Measurements from ENCODE around the gene COL4A1.

- no peak for TF ChIP-seq ZNF3 (CRISPR knock-in tag; IDR thresholded peaks at IDR 0.05)
- TF ChIP-seq E2F2 (CRISPR knock-in tag; IDR thresholded peaks at IDR 0.05; ENCODE audit: borderline replicate concordance), result no peak
- no peak for TF ChIP-seq IRF2 (CRISPR knock-in tag; IDR thresholded peaks at IDR 0.05)
- no peak for TF ChIP-seq CTCF (CRISPR knock-in tag; IDR thresholded peaks at IDR 0.05)
- TF ChIP-seq SIN3A (IDR thresholded peaks at IDR 0.05; ENCODE audit: borderline replicate concordance, low read depth, low read length), result no peak
- TF ChIP-seq ZNF605 (CRISPR knock-in tag; IDR thresholded peaks at IDR 0.05), result no peak
- TF ChIP-seq ARHGAP35 (CRISPR knock-in tag; IDR thresholded peaks at IDR 0.05; ENCODE audit: borderline replicate concordance), result no peak
- TF ChIP-seq ETV6 (CRISPR knock-in tag; conservative IDR thresholded peaks at IDR 0.05), result no peak
These were observed at the start of gene COL4A1, which contains the start of gene COL4A2 for GRCh38 chr13:110306960-110307766.
